Loucy (cell line): ENCODE measurements around the gene RASSF4.

Experiments
- CTCF ChIP-seq: fragments of 200-600 bp; sonication (generic); conservative IDR thresholded peaks from 2 replicates; pipeline ENCODE4 v1.5.1; 2014; ENCODE audit warnings: mild to moderate bottlenecking, antibody characterized with exemption, low read length
- EZH2phosphoT487 ChIP-seq: fragments of 200-600 bp; IDR thresholded peaks from 2 replicates; pipeline ENCODE4 v1.6.1; 2018; ENCODE audit warnings: antibody characterized with exemption, mild to moderate bottlenecking, moderate library complexity, borderline replicate concordance

GRCh38 chr10:44959247-44960087 is at the start of gene RASSF4:
- no peak for TF ChIP-seq EZH2phosphoT487
- TF ChIP-seq CTCF = no peak
